ENCODE measurements around the gene ZNF83. TPM values are rescaled to one million over a fixed set of nuclear protein-coding genes. Genes with fewer than 3 reads are reported as not detected.
"Not testable (repeated sequence)": the region's sequence is repeated elsewhere in the genome, so short reads cannot be mapped to it uniquely, and the experiment has no call there.

Gene ZNF83
- total RNA-seq, 2 experiments from 2014 or later = 58.7 to 60.2 TPM

DNA sequence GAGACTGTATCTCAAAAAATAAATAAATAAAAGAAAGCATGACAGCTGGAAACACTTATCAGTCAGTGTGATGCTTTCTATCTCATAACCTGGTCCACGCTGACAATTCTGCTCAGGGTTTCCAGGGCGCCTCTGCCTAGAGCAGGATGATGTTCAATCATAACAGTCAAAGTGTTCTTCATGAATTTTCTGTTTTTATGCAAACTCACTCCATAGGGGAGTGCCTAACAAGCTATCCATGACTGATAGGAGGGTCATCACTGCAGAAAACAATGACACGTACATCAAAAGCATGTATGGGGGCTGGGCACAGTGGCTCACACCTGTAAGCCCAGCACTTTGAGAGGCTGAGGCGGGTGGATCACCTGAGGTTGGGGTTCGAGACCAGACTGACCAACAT is 41.4 kb upstream of the ZNF83 start:
- Mint-ChIP-seq H3K27me3 (no peaks in the 10 kb centered on the region), H3K9me3 (no peaks in the 10 kb centered on the region), H3K4me1 (ENCODE audit: low read depth) (peaks cover 19% of the 10 kb centered on the region), H3K27ac (no peak overlapping the region), H3K36me3 (ENCODE audit: low read depth) (peaks cover 65% of the 10 kb centered on the region), H3K4me3 (no peak overlapping the region)
- TF ChIP-seq, protein P1, sequence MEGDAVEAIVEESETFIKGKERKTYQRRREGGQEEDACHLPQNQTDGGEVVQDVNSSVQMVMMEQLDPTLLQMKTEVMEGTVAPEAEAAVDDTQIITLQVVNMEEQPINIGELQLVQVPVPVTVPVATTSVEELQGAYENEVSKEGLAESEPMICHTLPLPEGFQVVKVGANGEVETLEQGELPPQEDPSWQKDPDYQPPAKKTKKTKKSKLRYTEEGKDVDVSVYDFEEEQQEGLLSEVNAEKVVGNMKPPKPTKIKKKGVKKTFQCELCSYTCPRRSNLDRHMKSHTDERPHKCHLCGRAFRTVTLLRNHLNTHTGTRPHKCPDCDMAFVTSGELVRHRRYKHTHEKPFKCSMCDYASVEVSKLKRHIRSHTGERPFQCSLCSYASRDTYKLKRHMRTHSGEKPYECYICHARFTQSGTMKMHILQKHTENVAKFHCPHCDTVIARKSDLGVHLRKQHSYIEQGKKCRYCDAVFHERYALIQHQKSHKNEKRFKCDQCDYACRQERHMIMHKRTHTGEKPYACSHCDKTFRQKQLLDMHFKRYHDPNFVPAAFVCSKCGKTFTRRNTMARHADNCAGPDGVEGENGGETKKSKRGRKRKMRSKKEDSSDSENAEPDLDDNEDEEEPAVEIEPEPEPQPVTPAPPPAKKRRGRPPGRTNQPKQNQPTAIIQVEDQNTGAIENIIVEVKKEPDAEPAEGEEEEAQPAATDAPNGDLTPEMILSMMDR (IDR thresholded peaks at IDR 0.05) = no peak
- peaks cover 0 to 5% of the 10 kb centered on the region in 2 experiments for H3K9me3 ChIP-seq (ENCODE audit: control insufficient read depth in 1 of 2, insufficient read depth in 1 of 2, low read length in 2 of 2)
- ChIA-PET CTCF (no interaction called here), POLR2A (no interaction called here)
- H3K4me1 ChIP-seq (ENCODE audit: insufficient read depth, low read length) = peaks cover 3% of the 10 kb centered on the region
- H3K27me3 ChIP-seq (ENCODE audit: control insufficient read depth in 1 of 2, insufficient read depth in 2 of 2, low read length in 2 of 2) = no peaks in the 10 kb centered on the region
- H3K27ac ChIP-seq (ENCODE audit: low read depth in 1 of 2, low read length in 2 of 2) = no peak overlapping the region
- intact Hi-C loops (cut with DNase I, micrococcal nuclease) = no loop called here
- DNase-seq (no peak), ATAC-seq (ENCODE audit: poor library complexity) (no peak)
- H3K36me3 ChIP-seq (ENCODE audit: insufficient read depth, low read length) = peaks cover 15% of the 10 kb centered on the region
- H3K4me3 ChIP-seq (ENCODE audit: low read length) = no peak overlapping the region

DNA sequence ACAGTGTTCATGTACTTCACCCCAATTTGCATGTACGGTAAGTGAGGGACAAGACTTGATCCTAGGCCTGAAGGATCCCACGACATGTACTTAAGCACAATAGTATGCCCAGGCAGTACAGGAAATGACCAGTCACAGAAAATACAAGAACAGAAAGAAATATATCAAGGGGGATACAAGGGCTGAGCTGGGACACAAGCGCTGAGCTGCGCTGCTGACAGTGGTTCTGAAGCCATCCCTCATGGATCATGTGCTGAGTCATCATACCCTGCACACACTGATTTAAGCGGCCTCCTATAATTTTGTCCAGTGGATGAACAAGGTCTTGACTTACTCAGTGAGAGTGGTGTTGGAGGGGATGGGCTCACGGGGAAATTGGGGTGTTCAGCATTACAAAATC is 37.1 kb upstream of the ZNF83 start:
- H3K4me3 Mint-ChIP-seq; H3K9me3 ChIP-seq (ENCODE audit: control insufficient read depth in 1 of 2, insufficient read depth in 1 of 2, low read length in 2 of 2); H3K9me3 Mint-ChIP-seq; H3K4me3 ChIP-seq (ENCODE audit: low read length); H3K4me1 ChIP-seq (ENCODE audit: insufficient read depth, low read length); H3K27ac ChIP-seq (ENCODE audit: low read depth in 1 of 2, low read length in 2 of 2); H3K27ac Mint-ChIP-seq; POLR2A ChIA-PET; H3K27me3 Mint-ChIP-seq; H3K27me3 ChIP-seq (ENCODE audit: control insufficient read depth in 1 of 2, insufficient read depth in 2 of 2, low read length in 2 of 2); H3K36me3 ChIP-seq (ENCODE audit: insufficient read depth, low read length); ATAC-seq (ENCODE audit: poor library complexity); intact Hi-C loops (cut with DNase I, micrococcal nuclease); DNase-seq; CTCF ChIA-PET: not testable (repeated sequence)
- H3K36me3 Mint-ChIP-seq (ENCODE audit: low read depth) = peaks cover 60% of the 10 kb centered on the region
- H3K4me1 Mint-ChIP-seq (ENCODE audit: low read depth) = peaks cover 25% of the 10 kb centered on the region

DNA sequence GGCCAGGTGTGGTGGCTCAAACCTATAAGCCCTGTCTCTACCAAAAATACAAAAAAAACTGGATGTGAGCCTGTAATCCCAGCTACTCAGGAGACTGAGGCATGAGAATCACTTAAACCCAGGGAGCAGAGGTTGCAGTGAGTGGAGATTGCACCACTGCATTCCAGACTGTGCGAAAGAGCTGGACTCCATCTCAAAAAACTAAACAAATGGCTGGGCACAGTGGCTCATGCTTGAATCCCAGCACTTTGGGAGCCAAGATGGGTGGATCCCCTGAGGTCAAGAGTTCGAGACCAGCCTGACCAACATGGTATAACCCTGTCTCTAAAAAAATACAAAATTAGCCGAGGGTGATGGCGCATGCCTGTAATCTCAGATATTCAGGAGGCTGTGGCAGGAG is 34.9 kb upstream of the ZNF83 start:
- Mint-ChIP-seq H3K9me3 (no peaks in the 10 kb centered on the region), H3K36me3 (ENCODE audit: low read depth) (peaks cover 63% of the 10 kb centered on the region), H3K27ac (no peak overlapping the region), H3K27me3 (no peaks in the 10 kb centered on the region), H3K4me3 (no peak overlapping the region), H3K4me1 (ENCODE audit: low read depth) (peaks cover 28% of the 10 kb centered on the region)
- no peak overlapping the region for H3K27ac ChIP-seq (ENCODE audit: low read depth in 1 of 2, low read length in 2 of 2)
- intact Hi-C loops (cut with DNase I, micrococcal nuclease) = no loop called here
- H3K36me3 ChIP-seq (ENCODE audit: insufficient read depth, low read length) = peaks cover 9% of the 10 kb centered on the region
- TF ChIP-seq, protein P1 (IDR thresholded peaks at IDR 0.05) = no peak
- no peak overlapping the region for H3K4me3 ChIP-seq (ENCODE audit: low read length)
- H3K9me3 ChIP-seq (ENCODE audit: control insufficient read depth in 1 of 2, insufficient read depth in 1 of 2, low read length in 2 of 2) = peaks cover 0 to 9% of the 10 kb centered on the region in 2 experiments
- peaks cover 5% of the 10 kb centered on the region for H3K4me1 ChIP-seq (ENCODE audit: insufficient read depth, low read length)
- no peaks in the 10 kb centered on the region for H3K27me3 ChIP-seq (ENCODE audit: control insufficient read depth in 1 of 2, insufficient read depth in 2 of 2, low read length in 2 of 2)
- no peak for DNase-seq
- ChIA-PET POLR2A (no interaction called here), CTCF (no interaction called here)
- no peak for ATAC-seq (ENCODE audit: poor library complexity)

DNA sequence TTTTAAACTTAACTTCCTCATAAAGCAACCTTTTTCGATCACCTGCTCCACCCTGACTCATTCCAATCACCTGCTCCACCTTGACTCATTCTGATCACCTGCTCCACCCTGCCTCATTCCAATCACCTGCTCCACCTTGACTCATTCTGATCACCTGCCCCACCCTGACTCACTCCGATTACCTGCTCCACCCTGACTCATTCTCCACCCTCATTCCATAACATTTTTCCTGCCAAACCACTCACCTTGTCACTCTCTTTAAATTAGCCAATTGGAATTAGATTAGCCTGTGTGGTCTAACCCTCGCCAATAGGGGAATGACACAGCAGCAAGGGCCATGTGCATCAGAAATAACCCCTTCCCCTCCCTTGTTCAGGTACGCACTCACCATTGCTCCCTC is 31.9 kb upstream of the ZNF83 start:
- Mint-ChIP-seq H3K36me3 (ENCODE audit: low read depth) (peaks cover 68% of the 10 kb centered on the region), H3K9me3 (no peaks in the 10 kb centered on the region), H3K27ac (no peak overlapping the region), H3K4me1 (ENCODE audit: low read depth) (peaks cover 25% of the 10 kb centered on the region), H3K27me3 (no peaks in the 10 kb centered on the region), H3K4me3 (no peak overlapping the region)
- DNase-seq (no peak), ATAC-seq (ENCODE audit: poor library complexity) (no peak)
- TF ChIP-seq, protein P1 (IDR thresholded peaks at IDR 0.05) = no peak
- Histone ChIP-seq H3K36me3 (ENCODE audit: insufficient read depth, low read length) (peaks cover 9% of the 10 kb centered on the region), H3K27me3 (ENCODE audit: control insufficient read depth in 1 of 2, insufficient read depth in 2 of 2, low read length in 2 of 2) (no peaks in the 10 kb centered on the region), H3K4me3 (ENCODE audit: low read length) (no peak overlapping the region), H3K9me3 (ENCODE audit: control insufficient read depth in 1 of 2, insufficient read depth in 1 of 2, low read length in 2 of 2) (peaks cover 0 to 3% of the 10 kb centered on the region in 2 experiments), H3K27ac (ENCODE audit: low read depth in 1 of 2, low read length in 2 of 2) (no peak overlapping the region), H3K4me1 (ENCODE audit: insufficient read depth, low read length) (peaks cover 5% of the 10 kb centered on the region)
- POLR2A ChIA-PET = no interaction called here
- intact Hi-C loops (cut with DNase I, micrococcal nuclease) = no loop called here
- CTCF ChIA-PET = no interaction called here
